ENCODE data around the gene PLXNA4. TPM values are rescaled to one million over a fixed set of nuclear protein-coding genes. Genes with fewer than 3 reads are reported as not detected.

The PLXNA4 gene
- total and polyA plus RNA-seq, 2 donors from 2014 or later = 0.17 to 3.5 TPM

GRCh38 chr7:132509643-132510042 is 66.6 kb downstream of the PLXNA4 start:
- H3K9ac ChIP-seq (ENCODE audit: low read length in 3 of 3) = no peak overlapping the region
- H3K36me3 ChIP-seq (ENCODE audit: control insufficient read depth in 2 of 3, insufficient read depth in 3 of 3, low read length in 3 of 3) = no peaks in the 10 kb centered on the region
- no peak for TF ChIP-seq CTCF (IDR thresholded peaks at IDR 0.05; ENCODE audit: borderline replicate concordance, extremely low read depth, insufficient read depth)
- no peak overlapping the region for H3K4me3 ChIP-seq (ENCODE audit: low read length in 3 of 3)
- FAIRE-seq (no peak), DNase-seq (peak in 2 of 5 donors; percentile 37 to 50)
- H3K9me3 ChIP-seq (ENCODE audit: control insufficient read depth in 2 of 3, insufficient read depth in 1 of 3, low read length in 3 of 3) = no peaks in the 10 kb centered on the region
- intact Hi-C loops (cut with DNase I) = no loop called here
- H3K4me1 ChIP-seq (ENCODE audit: control insufficient read depth in 2 of 3, insufficient read depth in 2 of 3, low read depth in 1 of 3, low read length in 3 of 3) = peaks cover 0 to 6% (median 0%) of the 10 kb centered on the region in 3 donors
- H3K27me3 ChIP-seq (ENCODE audit: control insufficient read depth, insufficient read depth, low read length) = no peaks in the 10 kb centered on the region
- no peak overlapping the region for H3K27ac ChIP-seq (ENCODE audit: low read depth in 2 of 2, low read length in 2 of 2)

- H3K36me3 ChIP-seq (ENCODE audit: control insufficient read depth in 2 of 3, insufficient read depth in 3 of 3, low read length in 3 of 3) = no peaks in the 10 kb centered on the region
- FAIRE-seq (no peak), DNase-seq (peak in 3 of 5 donors; percentile 43 to 54 (median 45))
- H3K4me3 ChIP-seq (ENCODE audit: low read length in 3 of 3) = no peak overlapping the region
- H3K9ac ChIP-seq (ENCODE audit: low read length in 3 of 3) = no peak overlapping the region
- H3K4me1 ChIP-seq (ENCODE audit: control insufficient read depth in 2 of 3, insufficient read depth in 2 of 3, low read depth in 1 of 3, low read length in 3 of 3) = peaks cover 0 to 6% (median 0%) of the 10 kb centered on the region in 3 donors
- no peaks in the 10 kb centered on the region for H3K9me3 ChIP-seq (ENCODE audit: control insufficient read depth in 2 of 3, insufficient read depth in 1 of 3, low read length in 3 of 3)
- H3K27ac ChIP-seq (ENCODE audit: low read depth in 2 of 2, low read length in 2 of 2) = no peak overlapping the region
- H3K27me3 ChIP-seq (ENCODE audit: control insufficient read depth, insufficient read depth, low read length) = no peaks in the 10 kb centered on the region
- intact Hi-C loops (cut with DNase I) = no loop called here
- TF ChIP-seq CTCF (IDR thresholded peaks at IDR 0.05; ENCODE audit: borderline replicate concordance, extremely low read depth, insufficient read depth) = no peak
Measured at GRCh38 chr7:132508724-132509353, 67.4 kb downstream of the PLXNA4 start.

- no peaks in the 10 kb centered on the region for H3K36me3 ChIP-seq (ENCODE audit: control insufficient read depth in 2 of 3, insufficient read depth in 3 of 3, low read length in 3 of 3)
- H3K27ac ChIP-seq (ENCODE audit: low read depth in 2 of 2, low read length in 2 of 2) = no peak overlapping the region
- H3K27me3 ChIP-seq (ENCODE audit: control insufficient read depth, insufficient read depth, low read length) = no peaks in the 10 kb centered on the region
- H3K9me3 ChIP-seq (ENCODE audit: control insufficient read depth in 2 of 3, insufficient read depth in 1 of 3, low read length in 3 of 3) = no peaks in the 10 kb centered on the region
- peak in 1 of 5 donors; percentile 29 for DNase-seq
- intact Hi-C loops (cut with DNase I) = no loop called here
- FAIRE-seq = no peak
- H3K4me3 ChIP-seq (ENCODE audit: low read length in 3 of 3) = no peak overlapping the region
- no peak for TF ChIP-seq CTCF (IDR thresholded peaks at IDR 0.05; ENCODE audit: borderline replicate concordance, extremely low read depth, insufficient read depth)
- H3K9ac ChIP-seq (ENCODE audit: low read length in 3 of 3) = no peak overlapping the region
- H3K4me1 ChIP-seq (ENCODE audit: control insufficient read depth in 2 of 3, insufficient read depth in 2 of 3, low read depth in 1 of 3, low read length in 3 of 3) = peaks cover 0 to 6% (median 0%) of the 10 kb centered on the region in 3 donors
Measured at GRCh38 chr7:132504852-132505251, 71.4 kb downstream of the PLXNA4 start.

- Histone ChIP-seq H3K27ac (ENCODE audit: low read depth in 2 of 2, low read length in 2 of 2) (no peak overlapping the region), H3K27me3 (ENCODE audit: control insufficient read depth, insufficient read depth, low read length) (no peaks in the 10 kb centered on the region), H3K4me1 (ENCODE audit: control insufficient read depth in 2 of 3, insufficient read depth in 2 of 3, low read depth in 1 of 3, low read length in 3 of 3) (no peaks in the 10 kb centered on the region), H3K36me3 (ENCODE audit: control insufficient read depth in 2 of 3, insufficient read depth in 3 of 3, low read length in 3 of 3) (no peaks in the 10 kb centered on the region), H3K9ac (ENCODE audit: low read length in 3 of 3) (no peak overlapping the region), H3K9me3 (ENCODE audit: control insufficient read depth in 2 of 3, insufficient read depth in 1 of 3, low read length in 3 of 3) (no peaks in the 10 kb centered on the region), H3K4me3 (ENCODE audit: low read length in 3 of 3) (no peak overlapping the region)
- FAIRE-seq (no peak), DNase-seq (no peak)
- intact Hi-C loops (cut with DNase I) = no loop called here
- TF ChIP-seq CTCF (IDR thresholded peaks at IDR 0.05; ENCODE audit: borderline replicate concordance, extremely low read depth, insufficient read depth) = no peak
Measured at GRCh38 chr7:132504071-132504470, 72.2 kb downstream of the PLXNA4 start.
